ENCODE results near the gene ITSN1. TPM values are rescaled to one million over a fixed set of nuclear protein-coding genes. Genes with fewer than 3 reads are reported as not detected.

ITSN1 gene
- total RNA-seq, 1 donor from 2014 or later, result 44.0 TPM

GRCh38 chr21:33855190-33855589, 212.9 kb downstream of the ITSN1 start:
- Mint-ChIP-seq H3K36me3 (ENCODE audit: unreplicated experiment) (no peaks in the 10 kb centered on the region), H3K4me1 (ENCODE audit: unreplicated experiment) (peaks cover 59% of the 10 kb centered on the region), H3K27me3 (ENCODE audit: unreplicated experiment) (no peaks in the 10 kb centered on the region), H3K9me3 (ENCODE audit: unreplicated experiment) (no peaks in the 10 kb centered on the region), H3K27ac (ENCODE audit: unreplicated experiment) (peak overlapping the region; percentile 21), H3K4me3 (ENCODE audit: unreplicated experiment) (no peak overlapping the region)
- no peak for TF ChIP-seq CTCF (IDR thresholded peaks at IDR 0.05)
- no peak for DNase-seq (ENCODE audit: extremely low spot score, unreplicated experiment)

- H3K4me3 Mint-ChIP-seq (ENCODE audit: unreplicated experiment), result no peak overlapping the region
- DNase-seq (ENCODE audit: extremely low spot score, unreplicated experiment), result no peak
- H3K27me3 Mint-ChIP-seq (ENCODE audit: unreplicated experiment), result no peaks in the 10 kb centered on the region
- no peaks in the 10 kb centered on the region for H3K9me3 Mint-ChIP-seq (ENCODE audit: unreplicated experiment)
- no peak overlapping the region for H3K27ac Mint-ChIP-seq (ENCODE audit: unreplicated experiment)
- H3K36me3 Mint-ChIP-seq (ENCODE audit: unreplicated experiment), result no peaks in the 10 kb centered on the region
- peaks cover 47% of the 10 kb centered on the region for H3K4me1 Mint-ChIP-seq (ENCODE audit: unreplicated experiment)
- TF ChIP-seq CTCF (IDR thresholded peaks at IDR 0.05), result no peak
These were observed 214.7 kb downstream of the ITSN1 start for GRCh38 chr21:33856893-33857527.

GRCh38 chr21:33857846-33858666, 215.8 kb downstream of the ITSN1 start:
- Mint-ChIP-seq H3K4me1 (ENCODE audit: unreplicated experiment) (peaks cover 41% of the 10 kb centered on the region), H3K4me3 (ENCODE audit: unreplicated experiment) (no peak overlapping the region), H3K36me3 (ENCODE audit: unreplicated experiment) (no peaks in the 10 kb centered on the region), H3K27me3 (ENCODE audit: unreplicated experiment) (no peaks in the 10 kb centered on the region), H3K27ac (ENCODE audit: unreplicated experiment) (no peak overlapping the region), H3K9me3 (ENCODE audit: unreplicated experiment) (no peaks in the 10 kb centered on the region)
- no peak for DNase-seq (ENCODE audit: extremely low spot score, unreplicated experiment)
- no peak for TF ChIP-seq CTCF (IDR thresholded peaks at IDR 0.05)

DNA sequence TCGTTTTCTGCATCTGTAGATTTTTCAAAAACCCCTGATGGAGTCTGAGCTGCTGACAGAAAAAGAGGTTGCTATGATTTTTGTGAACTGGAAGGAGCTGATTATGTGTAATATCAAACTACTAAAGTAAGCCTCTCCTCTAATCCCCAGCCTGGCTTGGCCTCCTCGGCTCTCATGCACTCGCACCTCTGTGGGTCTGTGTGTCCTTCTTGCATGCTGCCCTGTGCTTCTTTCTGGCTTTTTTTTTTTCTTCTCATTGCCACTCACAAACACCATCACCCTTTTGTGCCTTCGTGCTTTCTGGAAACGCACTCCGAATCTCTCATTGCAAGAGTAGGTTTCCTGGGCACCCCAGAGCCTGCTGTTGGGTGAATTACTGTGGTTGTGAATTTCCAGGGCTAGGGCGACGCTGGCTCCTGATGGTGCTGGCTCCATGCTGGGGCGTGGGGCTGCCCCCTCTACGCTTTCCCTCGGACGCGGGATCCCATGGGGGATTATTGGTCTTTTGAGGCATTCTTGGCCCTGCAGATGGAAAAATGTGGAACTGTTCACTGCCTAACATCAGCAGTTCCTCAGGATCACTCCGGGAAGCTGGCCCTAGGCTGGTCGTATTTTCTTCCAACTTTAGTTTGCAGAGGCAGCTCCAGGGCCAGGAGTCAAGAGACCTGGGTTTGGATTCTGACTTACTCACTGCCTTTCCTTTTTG, 216.5 kb downstream of the ITSN1 start:
- H3K9me3 Mint-ChIP-seq (ENCODE audit: unreplicated experiment), result no peaks in the 10 kb centered on the region
- TF ChIP-seq CTCF (IDR thresholded peaks at IDR 0.05), result no peak
- DNase-seq (ENCODE audit: extremely low spot score, unreplicated experiment), result no peak
- no peak overlapping the region for H3K27ac Mint-ChIP-seq (ENCODE audit: unreplicated experiment)
- H3K4me1 Mint-ChIP-seq (ENCODE audit: unreplicated experiment), result peaks cover 33% of the 10 kb centered on the region
- H3K36me3 Mint-ChIP-seq (ENCODE audit: unreplicated experiment), result no peaks in the 10 kb centered on the region
- no peak overlapping the region for H3K4me3 Mint-ChIP-seq (ENCODE audit: unreplicated experiment)
- no peaks in the 10 kb centered on the region for H3K27me3 Mint-ChIP-seq (ENCODE audit: unreplicated experiment)

Measured in osteocyte (in vitro differentiated cells).